Progenitor cell of endocrine pancreas (in vitro differentiated cells): ENCODE results near the gene FAM43B. TPM values are rescaled to one million over a fixed set of nuclear protein-coding genes. Genes with fewer than 3 reads are reported as not detected.

Source experiments
- DNase-seq: peaks from one replicate; pipeline ENCODE4 v3.0.0; 2021; ENCODE audit warnings: low spot score; ENCODE audit not compliant: unreplicated experiment
- H3K27ac Mint-ChIP-seq: 2 replicates; pipeline ENCODE4 v1.8.0; 2021; ENCODE audit warnings: mild to moderate bottlenecking, moderate library complexity, mixed read lengths
- H3K27me3 Mint-ChIP-seq: 2 replicates; pipeline ENCODE4 v1.8.0; 2021; ENCODE audit warnings: mixed read lengths
- H3K36me3 Mint-ChIP-seq: 2 replicates; pipeline ENCODE4 v1.8.0; 2022; ENCODE audit warnings: mixed read lengths; ENCODE audit not compliant: insufficient read depth
- H3K4me1 Mint-ChIP-seq: 2 replicates; pipeline ENCODE4 v1.8.0; 2021; ENCODE audit warnings: low read depth, mixed read lengths
- H3K4me3 Mint-ChIP-seq: 2 replicates; pipeline ENCODE4 v1.8.0; 2021; ENCODE audit warnings: low read depth, mild to moderate bottlenecking, moderate library complexity, mixed read lengths
- H3K9me3 Mint-ChIP-seq: 2 replicates; pipeline ENCODE4 v1.8.0; 2021; ENCODE audit warnings: low read depth, mixed read lengths
- total RNA-seq: library from RNA; stranded (reverse); gene quantifications from 2 replicates; pipeline ENCODE4 v1.2.1, GENCODE V29; 2021
- TF ChIP-seq, protein P1 (sequence below): fragments of 200-600 bp; sonication (generic); IDR thresholded peaks from one replicate; pipeline ENCODE4 v1.5.0; 2021; ENCODE audit warnings: antibody characterized with exemption, mild to moderate bottlenecking; ENCODE audit not compliant: unreplicated experiment

FAM43B gene
- total RNA-seq, 1 donor from 2014 or later = 0.10 TPM

DNA sequence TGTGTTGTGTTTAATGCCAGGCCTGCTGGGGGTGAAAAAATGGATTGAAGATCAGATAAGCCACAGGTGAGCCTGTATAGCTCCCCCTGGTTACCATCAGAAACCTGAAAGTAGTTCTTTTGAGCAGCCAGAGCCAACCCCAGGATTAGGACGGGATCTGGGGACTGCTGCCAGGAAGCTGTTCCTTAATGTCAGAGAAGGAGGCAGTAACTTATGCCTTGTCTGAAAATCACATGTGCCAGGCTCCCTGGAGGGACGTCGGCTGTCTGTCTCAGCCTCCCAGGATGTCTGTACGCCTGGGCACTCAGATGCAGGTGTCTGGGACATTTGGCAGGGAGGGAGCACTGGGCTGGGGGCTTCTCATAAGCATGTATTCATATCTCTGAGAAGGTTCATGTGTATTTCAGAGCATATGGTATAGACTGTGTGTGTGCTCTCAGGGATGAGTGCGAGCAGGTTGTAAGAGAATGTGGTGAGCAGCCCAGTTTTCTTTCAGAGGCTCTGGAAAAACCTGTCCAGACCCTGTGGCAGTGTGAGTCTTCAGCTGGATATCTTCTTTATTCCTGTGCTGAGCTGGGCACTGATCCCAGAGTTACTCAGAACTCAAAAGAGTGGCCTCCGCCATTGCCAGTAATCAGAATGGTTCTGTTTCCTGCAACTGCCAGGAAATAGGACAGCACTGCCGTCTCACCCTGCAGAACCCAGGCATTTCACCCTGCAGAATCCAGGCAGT lies 2.8 kb downstream of the FAM43B start:
- Mint-ChIP-seq H3K4me1 (peaks cover 7% of the 10 kb centered on the region), H3K4me3 (no peak overlapping the region), H3K27me3 (peaks cover 20% of the 10 kb centered on the region), H3K9me3 (no peaks in the 10 kb centered on the region), H3K27ac (no peak overlapping the region), H3K36me3 (no peaks in the 10 kb centered on the region)
- DNase-seq = no peak
- TF ChIP-seq, protein P1, sequence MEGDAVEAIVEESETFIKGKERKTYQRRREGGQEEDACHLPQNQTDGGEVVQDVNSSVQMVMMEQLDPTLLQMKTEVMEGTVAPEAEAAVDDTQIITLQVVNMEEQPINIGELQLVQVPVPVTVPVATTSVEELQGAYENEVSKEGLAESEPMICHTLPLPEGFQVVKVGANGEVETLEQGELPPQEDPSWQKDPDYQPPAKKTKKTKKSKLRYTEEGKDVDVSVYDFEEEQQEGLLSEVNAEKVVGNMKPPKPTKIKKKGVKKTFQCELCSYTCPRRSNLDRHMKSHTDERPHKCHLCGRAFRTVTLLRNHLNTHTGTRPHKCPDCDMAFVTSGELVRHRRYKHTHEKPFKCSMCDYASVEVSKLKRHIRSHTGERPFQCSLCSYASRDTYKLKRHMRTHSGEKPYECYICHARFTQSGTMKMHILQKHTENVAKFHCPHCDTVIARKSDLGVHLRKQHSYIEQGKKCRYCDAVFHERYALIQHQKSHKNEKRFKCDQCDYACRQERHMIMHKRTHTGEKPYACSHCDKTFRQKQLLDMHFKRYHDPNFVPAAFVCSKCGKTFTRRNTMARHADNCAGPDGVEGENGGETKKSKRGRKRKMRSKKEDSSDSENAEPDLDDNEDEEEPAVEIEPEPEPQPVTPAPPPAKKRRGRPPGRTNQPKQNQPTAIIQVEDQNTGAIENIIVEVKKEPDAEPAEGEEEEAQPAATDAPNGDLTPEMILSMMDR = no peak

DNA sequence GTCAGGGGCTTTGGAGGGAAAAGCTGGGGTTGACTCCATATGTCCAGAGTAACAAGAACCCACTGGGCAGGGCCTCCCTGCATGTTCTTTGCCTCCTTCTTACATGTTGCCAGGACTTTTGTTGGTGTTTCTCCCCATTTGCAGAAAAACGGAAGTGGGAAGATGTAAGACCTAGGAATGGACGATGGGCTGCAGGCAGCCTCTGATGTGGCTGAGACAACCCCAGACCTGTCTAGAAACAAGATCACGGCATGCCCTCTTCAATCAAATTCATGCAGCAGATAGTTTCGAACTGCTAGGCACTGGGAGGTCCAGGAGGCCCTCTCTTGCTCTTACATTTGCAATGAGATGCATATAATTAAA lies 3.4 kb downstream of the FAM43B start:
- H3K9me3 Mint-ChIP-seq = no peaks in the 10 kb centered on the region
- H3K4me3 Mint-ChIP-seq = no peak overlapping the region
- H3K36me3 Mint-ChIP-seq = no peaks in the 10 kb centered on the region
- peaks cover 23% of the 10 kb centered on the region for H3K27me3 Mint-ChIP-seq
- TF ChIP-seq, protein P1 = no peak
- peaks cover 7% of the 10 kb centered on the region for H3K4me1 Mint-ChIP-seq
- no peak for DNase-seq
- H3K27ac Mint-ChIP-seq = no peak overlapping the region

DNA sequence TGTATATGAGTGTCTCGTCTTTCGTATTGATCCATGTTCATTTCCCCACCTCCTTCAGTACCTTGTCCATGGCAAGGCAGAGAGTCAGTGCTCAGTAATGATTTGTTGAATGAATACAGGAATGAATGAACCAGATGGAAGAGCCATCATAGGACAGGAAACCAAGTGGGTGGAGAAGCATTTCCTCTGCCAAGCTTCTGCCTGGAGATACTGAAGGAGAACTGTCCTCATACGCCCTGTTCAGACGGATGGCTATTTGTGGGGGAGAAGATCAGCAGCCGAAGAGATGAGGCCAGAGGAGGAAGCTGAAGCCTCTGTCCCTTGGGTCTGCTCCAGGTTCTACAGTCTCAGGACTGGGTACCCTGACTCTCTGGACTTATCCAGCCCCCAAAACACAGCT lies 5.8 kb downstream of the FAM43B start:
- Mint-ChIP-seq H3K27me3 (peaks cover 30% of the 10 kb centered on the region), H3K4me1 (peaks cover 3% of the 10 kb centered on the region), H3K9me3 (no peaks in the 10 kb centered on the region), H3K36me3 (no peaks in the 10 kb centered on the region), H3K27ac (no peak overlapping the region), H3K4me3 (no peak overlapping the region)
- TF ChIP-seq, protein P1 = no peak
- DNase-seq = no peak

DNA sequence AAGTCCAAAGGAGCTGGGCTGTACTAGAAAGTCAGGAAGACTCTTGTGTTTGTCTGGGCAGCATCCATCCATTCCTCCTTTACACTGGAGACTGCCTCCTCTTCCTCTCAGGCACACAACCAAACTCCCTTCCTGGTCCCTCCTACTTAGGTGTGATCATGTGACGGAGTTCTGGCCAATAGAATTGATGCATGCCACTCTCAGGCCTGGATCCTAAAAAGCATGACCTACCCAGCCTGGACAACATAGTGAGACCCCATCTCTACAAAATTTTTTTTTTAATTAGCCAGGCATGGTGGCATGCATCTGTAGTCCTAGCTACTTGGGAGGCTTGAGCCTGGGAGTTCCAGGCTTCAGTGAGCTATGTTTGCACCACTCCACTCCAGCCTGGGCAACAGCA lies 8.6 kb downstream of the FAM43B start:
- H3K4me3 Mint-ChIP-seq = no peak overlapping the region
- H3K27ac Mint-ChIP-seq = no peak overlapping the region
- H3K27me3 Mint-ChIP-seq = peaks cover 49% of the 10 kb centered on the region
- H3K36me3 Mint-ChIP-seq = no peaks in the 10 kb centered on the region
- no peaks in the 10 kb centered on the region for H3K4me1 Mint-ChIP-seq
- DNase-seq = no peak
- TF ChIP-seq, protein P1 = no peak
- no peaks in the 10 kb centered on the region for H3K9me3 Mint-ChIP-seq

DNA sequence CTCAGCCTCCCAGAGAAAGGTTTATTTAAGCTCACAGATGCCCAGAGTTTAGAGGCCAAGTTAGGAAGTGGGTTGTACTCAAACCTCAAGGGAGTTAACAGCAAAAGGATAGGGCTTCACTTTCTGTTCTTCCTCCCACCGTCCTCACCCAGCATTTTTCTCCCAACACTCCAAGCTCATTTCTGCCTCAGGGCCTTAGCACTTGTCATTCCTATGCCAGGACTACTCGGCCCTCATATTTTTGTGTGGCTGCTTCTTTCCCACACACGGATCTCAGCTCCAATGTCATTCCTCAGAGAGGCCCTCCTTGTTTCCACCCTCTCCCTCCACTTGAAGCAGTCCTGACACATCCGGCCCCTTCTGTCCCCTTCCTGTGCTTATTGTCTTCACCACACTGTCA lies 12.9 kb downstream of the FAM43B start:
- TF ChIP-seq, protein P1 = no peak
- Mint-ChIP-seq H3K27ac (no peak overlapping the region), H3K27me3 (peaks cover 51% of the 10 kb centered on the region), H3K4me1 (no peaks in the 10 kb centered on the region), H3K4me3 (no peak overlapping the region), H3K9me3 (no peaks in the 10 kb centered on the region), H3K36me3 (no peaks in the 10 kb centered on the region)
- DNase-seq = no peak
